Body of pancreas (tissue), 4 donors: Measurements from ENCODE around the gene IL17RA. TPM values are rescaled to one million over a fixed set of nuclear protein-coding genes. Genes with fewer than 3 reads are reported as not detected.

Experiments used
- ATAC-seq: fragments of 150-250 bp; one replicate; pipeline ENCODE4 v1.9.1; 2016
- DNase-seq, 4 donors: peaks; one replicate each; pipeline ENCODE4 v3.0.0-alpha.2; 2019
- H3K27ac ChIP-seq, 4 donors: fragments of 200-600 bp; sonication (generic); 1 replicate in 3 of 4; 2 replicates in 1 of 4; pipeline versions ENCODE4 v1.5.1 to v1.6.1; 2016 to 2019; ENCODE audit warnings: mild to moderate bottlenecking in 1 of 4, mixed read lengths in 1 of 4, moderate library complexity in 1 of 4
- H3K27me3 ChIP-seq, 2 donors: fragments of 200-600 bp; sonication (generic); one replicate each; pipeline ENCODE4 v1.6.0; 2016; ENCODE audit warnings: mild to moderate bottlenecking in 1 of 2
- H3K36me3 ChIP-seq, 2 donors: fragments of 200-600 bp; sonication (generic); replicated peaks in 1 of 2; 2 replicates each; pipeline ENCODE4 v1.5.1; 2016; ENCODE audit warnings: low read depth in 2 of 2; ENCODE audit not compliant: insufficient read depth in 1 of 2
- H3K4me1 ChIP-seq: fragments of 200-600 bp; sonication (generic); one replicate; pipeline ENCODE4 v1.6.0; 2016
- H3K4me3 ChIP-seq, 2 donors: fragments of 200-600 bp; sonication (generic); 1 replicate in 1 of 2; 2 replicates in 1 of 2; pipeline ENCODE4 v1.5.1; 2016 to 2019
- H3K9me3 ChIP-seq, 3 donors: fragments of 200-600 bp; sonication (generic); 1 replicate in 2 of 3; 2 replicates in 1 of 3; pipeline ENCODE4 v1.5.1; 2016
- CTCF ChIP-seq, 7 experiments: fragments of 450-650 bp in 4 of 7; fragments of 200-600 bp in 3 of 7; sonication (generic) in 3 of 7; IDR thresholded peaks; one replicate each; pipeline ENCODE4 v1.5.1; 2016 to 2019; ENCODE audit warnings: antibody characterized with exemption in 7 of 7
- POLR2A ChIP-seq, 3 donors: fragments of 450-650 bp; IDR thresholded peaks; one replicate each; pipeline ENCODE4 v1.6.1; 2016; ENCODE audit warnings: antibody characterized with exemption in 3 of 3, mild to moderate bottlenecking in 2 of 3
- WGBS, 2 donors: methylation state at CpG; one replicate each; pipeline ENCODE4 v1.1.5; 2017; 5-methylcytosine and 5-hydroxymethylcytosine counted together
- intact Hi-C: fragments of 100-400 bp; cut with DNase I; formaldehyde crosslinking; loops from one replicate; pipeline ENCODE4 v1.15.1; 2023
- total RNA-seq, 2 donors: library from RNA; depleted of rRNA; stranded (reverse); fragments of >200 nt; gene quantifications; one replicate each; pipeline ENCODE4 v1.1.0, GENCODE V29; 2016

Gene IL17RA
- total RNA-seq, 2 donors from 2014 or later = 8.3 to 13.8 TPM

GRCh38 chr22:17112491-17113042 lies 27.8 kb downstream of the IL17RA start:
- WGBS, 2 donors = 57 to 76% methylated on average over 9 of the region's 9 CpGs
- Histone ChIP-seq H3K4me1 (no peaks in the 10 kb centered on the region), H3K36me3 (peaks cover 8% of the 10 kb centered on the region in 2 donors), H3K27ac (no peak overlapping the region), H3K27me3 (no peaks in the 10 kb centered on the region), H3K4me3 (no peak overlapping the region), H3K9me3 (no peaks in the 10 kb centered on the region)
- DNase-seq (no peak), ATAC-seq (no peak)
- intact Hi-C loops = no loop called here
- no peak for TF ChIP-seq CTCF (IDR thresholded peaks at IDR 0.05)
- no peak for TF ChIP-seq POLR2A (IDR thresholded peaks at IDR 0.05)

GRCh38 chr22:17113600-17113999 lies 28.8 kb downstream of the IL17RA start:
- DNase-seq (no peak), ATAC-seq (no peak)
- Histone ChIP-seq H3K27me3 (no peaks in the 10 kb centered on the region), H3K4me3 (no peak overlapping the region), H3K9me3 (no peaks in the 10 kb centered on the region), H3K4me1 (no peaks in the 10 kb centered on the region), H3K36me3 (peaks cover 3 to 5% of the 10 kb centered on the region in 2 donors), H3K27ac (no peak overlapping the region)
- intact Hi-C loops = no loop called here
- TF ChIP-seq POLR2A (IDR thresholded peaks at IDR 0.05) (no peak), CTCF (IDR thresholded peaks at IDR 0.05) (no peak)
- 61 to 63% methylated on average over 3 to 8 of the region's 8 CpGs for WGBS, 2 donors

- TF ChIP-seq CTCF (IDR thresholded peaks at IDR 0.05) (no peak), POLR2A (IDR thresholded peaks at IDR 0.05) (no peak)
- intact Hi-C loops = no loop called here
- Histone ChIP-seq H3K27me3 (no peaks in the 10 kb centered on the region), H3K4me1 (no peaks in the 10 kb centered on the region), H3K27ac (no peak overlapping the region), H3K36me3 (no peaks in the 10 kb centered on the region), H3K4me3 (no peak overlapping the region), H3K9me3 (no peaks in the 10 kb centered on the region)
- ATAC-seq (no peak), DNase-seq (no peak)
- 64 to 77% methylated on average over 13 of the region's 13 CpGs for WGBS, 2 donors
Measured at GRCh38 chr22:17114173-17114897, 29.5 kb downstream of the IL17RA start.

GRCh38 chr22:17114898-17115235 lies 30.1 kb downstream of the IL17RA start:
- DNase-seq = no peak
- no peaks in the 10 kb centered on the region for H3K36me3 ChIP-seq
- intact Hi-C loops = no loop called here
- H3K27ac ChIP-seq = no peak overlapping the region
- no peaks in the 10 kb centered on the region for H3K4me1 ChIP-seq
- H3K27me3 ChIP-seq = no peaks in the 10 kb centered on the region
- 78 to 90% methylated on average over 9 of the region's 9 CpGs for WGBS, 2 donors
- no peaks in the 10 kb centered on the region for H3K9me3 ChIP-seq
- no peak overlapping the region for H3K4me3 ChIP-seq
- ATAC-seq = no peak
- TF ChIP-seq POLR2A (IDR thresholded peaks at IDR 0.05) (no peak), CTCF (IDR thresholded peaks at IDR 0.05) (no peak)

GRCh38 chr22:17115236-17115635 lies 30.4 kb downstream of the IL17RA start:
- Histone ChIP-seq H3K4me1 (no peaks in the 10 kb centered on the region), H3K9me3 (no peaks in the 10 kb centered on the region), H3K27me3 (no peaks in the 10 kb centered on the region), H3K27ac (no peak overlapping the region), H3K4me3 (no peak overlapping the region), H3K36me3 (no peaks in the 10 kb centered on the region)
- intact Hi-C loops = no loop called here
- WGBS, 2 donors = 59 to 64% methylated on average over 4 of the region's 4 CpGs
- TF ChIP-seq CTCF (IDR thresholded peaks at IDR 0.05) (no peak), POLR2A (IDR thresholded peaks at IDR 0.05) (no peak)
- no peak for ATAC-seq
- no peak for DNase-seq
